Mesendoderm (in vitro differentiated cells): Measurements from ENCODE around the gene KRT34.

ENCODE experiments used
- DNase-seq: peaks from one replicate; pipeline ENCODE4 v3.0.0; 2013
- H2AK5ac ChIP-seq: 2 replicates; pipeline ENCODE4 v1.6.1; 2013; ENCODE audit warnings: low read length, inconsistent platforms
- H2BK120ac ChIP-seq: 2 replicates; pipeline ENCODE4 v1.6.1; 2013; ENCODE audit warnings: low read depth, mild to moderate bottlenecking, low read length, moderate library complexity, mixed read lengths
- H2BK15ac ChIP-seq: replicated peaks from 2 replicates; pipeline ENCODE4 v1.6.1; 2013; ENCODE audit warnings: low read depth, mild to moderate bottlenecking, moderate library complexity
- H2BK5ac ChIP-seq: 2 replicates; pipeline ENCODE4 v1.6.1; 2013; ENCODE audit warnings: low read length, inconsistent platforms
- H3K18ac ChIP-seq: 2 replicates; pipeline ENCODE4 v1.6.1; 2013; ENCODE audit warnings: mild to moderate bottlenecking, low read length, mixed read lengths
- H3K23ac ChIP-seq: one replicate; pipeline ENCODE4 v1.6.1; 2013; ENCODE audit warnings: low read length
- H3K27ac ChIP-seq: 2 replicates; pipeline ENCODE4 v1.5.1; 2013; ENCODE audit warnings: low read depth, mild to moderate bottlenecking, inconsistent platforms, low read length, moderate library complexity
- H3K27me3 ChIP-seq: 2 replicates; pipeline ENCODE4 v1.6.1; 2013; ENCODE audit warnings: low read length, control low read depth, mild to moderate bottlenecking, inconsistent platforms; ENCODE audit not compliant: insufficient read depth, poor library complexity
- H3K36me3 ChIP-seq: 2 replicates; pipeline ENCODE4 v1.6.1; 2013; ENCODE audit warnings: low read length, inconsistent platforms; ENCODE audit not compliant: control insufficient read depth, insufficient read depth
- H3K4ac ChIP-seq: one replicate; pipeline ENCODE4 v1.6.1; 2013; ENCODE audit warnings: low read depth, mild to moderate bottlenecking, low read length, moderate library complexity
- H3K4me1 ChIP-seq: 2 replicates; pipeline ENCODE4 v1.6.1; 2013; ENCODE audit warnings: low read depth, low read length, inconsistent platforms; ENCODE audit not compliant: control insufficient read depth
- H3K4me2 ChIP-seq: 2 replicates; pipeline ENCODE4 v1.6.1; 2013; ENCODE audit warnings: low read length
- H3K4me3 ChIP-seq: 2 replicates; pipeline ENCODE4 v1.5.1; 2013; ENCODE audit warnings: mild to moderate bottlenecking, low read length
- H3K56ac ChIP-seq: one replicate; pipeline ENCODE4 v1.6.1; 2013; ENCODE audit warnings: low read length
- H3K79me1 ChIP-seq: 2 replicates; pipeline ENCODE4 v1.6.1; 2013; ENCODE audit warnings: low read length, inconsistent platforms
- H3K79me2 ChIP-seq: 2 replicates; pipeline ENCODE4 v1.6.1; 2013; ENCODE audit warnings: mild to moderate bottlenecking, low read length; ENCODE audit not compliant: control insufficient read depth, insufficient read depth
- H3K9ac ChIP-seq: 2 replicates; pipeline ENCODE4 v1.6.1; 2013; ENCODE audit warnings: low read length, inconsistent platforms
- H4K5ac ChIP-seq: one replicate; pipeline ENCODE4 v1.6.1; 2013; ENCODE audit warnings: low read length
- H4K8ac ChIP-seq: one replicate; pipeline ENCODE4 v1.6.1; 2013; ENCODE audit warnings: low read depth, mild to moderate bottlenecking, control low read depth, low read length, moderate library complexity
- WGBS: extraction: QIAGEN DNeasy Blood & Tissue Kit; methylation state at CpG from one replicate; pipeline ENCODE4 v1.1.7; 2013; ENCODE audit warnings: low lambda C conversion rate, missing lambda C conversion rate; ENCODE audit not compliant: insufficient coverage; ENCODE audit errors: extremely low coverage; 5-methylcytosine and 5-hydroxymethylcytosine counted together

KRT34 gene

GRCh38 chr17:41369713-41370112 lies 12.4 kb downstream of the KRT34 start, which contains the start of gene KRT33B:
Gene KRT33B, minus strand, starts transcription at chr17:41369813. Its CDS starts 63 bp downstream, at chr17:41369750.
- no peak within 1 kb of the TSS for H3K4me2 ChIP-seq
- H2BK5ac ChIP-seq = no peak within 1 kb of the TSS
- H3K4ac ChIP-seq = no peak within 1 kb of the TSS
- no peak within 1 kb of the TSS for H4K8ac ChIP-seq
- no peak within 1 kb of the TSS for H3K18ac ChIP-seq
- no peak within 1 kb of the TSS for H3K23ac ChIP-seq
- WGBS = no CpG with 5 or more reads among the region's 1 CpG
- no peak within 1 kb of the TSS for H2BK120ac ChIP-seq
- no peak within 1 kb of the TSS for H2BK15ac ChIP-seq
- no peak within 1 kb of the TSS for H3K4me3 ChIP-seq
- H4K5ac ChIP-seq = no peak within 1 kb of the TSS
- no peak within 1 kb of the TSS for H3K9ac ChIP-seq
- H3K56ac ChIP-seq = no peak within 1 kb of the TSS
- H3K36me3 ChIP-seq = no peaks in the 10 kb centered on the region
- no peak within 1 kb of the TSS for H2AK5ac ChIP-seq
- no peak for DNase-seq
- H3K79me2 ChIP-seq = no peaks in the 10 kb centered on the region
- H3K27me3 ChIP-seq = no peaks in the 10 kb centered on the region
- no peak within 1 kb of the TSS for H3K27ac ChIP-seq
- no peaks in the 10 kb centered on the region for H3K79me1 ChIP-seq
- H3K4me1 ChIP-seq = no peaks in the 10 kb centered on the region

- DNase-seq = no peak
- no peaks in the 10 kb centered on the region for H3K79me2 ChIP-seq
- H4K8ac ChIP-seq = no peak overlapping the region
- no peak overlapping the region for H3K4me3 ChIP-seq
- no peak overlapping the region for H2BK15ac ChIP-seq
- no peaks in the 10 kb centered on the region for H3K27me3 ChIP-seq
- no peak overlapping the region for H3K9ac ChIP-seq
- H2BK5ac ChIP-seq = no peak overlapping the region
- no peak overlapping the region for H3K4me2 ChIP-seq
- no peaks in the 10 kb centered on the region for H3K79me1 ChIP-seq
- WGBS = no CpG with 5 or more reads among the region's 2 CpGs
- no peak overlapping the region for H3K23ac ChIP-seq
- H3K36me3 ChIP-seq = no peaks in the 10 kb centered on the region
- no peak overlapping the region for H3K4ac ChIP-seq
- H3K18ac ChIP-seq = no peak overlapping the region
- H3K4me1 ChIP-seq = no peaks in the 10 kb centered on the region
- H2BK120ac ChIP-seq = no peak overlapping the region
- H3K56ac ChIP-seq = no peak overlapping the region
- H4K5ac ChIP-seq = no peak overlapping the region
- H2AK5ac ChIP-seq = no peak overlapping the region
- no peak overlapping the region for H3K27ac ChIP-seq
These were observed 13.1 kb downstream of the KRT34 start for GRCh38 chr17:41369023-41369422.

DNA sequence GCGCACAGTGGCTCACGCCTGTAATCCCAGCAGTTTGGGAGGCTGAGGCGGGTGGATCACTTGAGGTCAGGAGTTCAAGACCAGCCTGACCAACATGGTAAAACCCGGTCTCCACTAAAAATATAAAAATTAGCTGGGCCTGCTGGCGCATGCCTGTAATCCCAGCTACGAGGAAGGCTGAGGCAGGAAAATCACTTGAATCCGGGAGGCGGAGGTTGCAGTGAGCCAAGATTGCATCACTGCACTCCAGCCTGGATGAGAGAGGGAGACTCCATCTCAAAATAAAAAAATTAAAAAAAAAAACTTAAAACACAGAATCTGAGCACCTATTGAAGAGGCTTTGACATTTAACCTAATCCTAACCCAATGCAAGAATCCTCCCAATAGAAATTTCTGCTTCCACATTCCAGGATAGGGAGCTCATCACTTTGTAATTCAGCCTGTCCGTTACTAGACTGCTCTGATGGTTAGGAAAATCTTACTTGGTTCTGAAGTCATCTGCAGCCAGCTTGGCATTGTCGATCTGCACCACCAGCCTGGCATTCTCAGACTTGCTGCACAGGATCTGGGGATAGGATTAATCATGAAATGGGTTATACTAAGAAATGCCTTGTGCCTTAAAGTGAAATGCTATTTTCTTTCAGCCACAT lies 14.6 kb downstream of the KRT34 start:
- H4K8ac ChIP-seq = no peak overlapping the region

DNA sequence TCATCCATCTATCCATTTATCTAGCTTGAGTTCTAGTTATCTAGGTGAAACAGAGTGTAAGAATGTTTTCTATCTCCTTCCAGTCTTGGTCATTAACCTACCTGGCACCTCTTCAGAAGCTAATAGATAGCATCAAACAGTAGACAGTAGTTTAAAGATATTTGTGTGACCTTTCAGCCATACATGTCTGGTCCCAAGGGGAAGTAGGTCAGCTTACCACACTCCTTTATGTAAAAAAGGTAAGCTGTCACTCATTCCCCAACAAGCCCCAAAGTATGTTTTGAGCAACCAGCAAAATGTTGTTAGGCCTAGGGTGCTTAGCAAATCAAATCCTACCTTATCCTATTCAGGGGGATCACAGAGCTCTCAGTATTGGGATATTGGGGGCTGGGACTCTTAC lies 16.0 kb downstream of the KRT34 start:
- no peak overlapping the region for H3K4me2 ChIP-seq
- H3K4ac ChIP-seq = no peak overlapping the region
- H3K18ac ChIP-seq = no peak overlapping the region
- H3K27ac ChIP-seq = no peak overlapping the region
- H2BK15ac ChIP-seq = no peak overlapping the region
- no peak overlapping the region for H3K9ac ChIP-seq
- no peak overlapping the region for H2AK5ac ChIP-seq
- DNase-seq = no peak
- H3K27me3 ChIP-seq = no peaks in the 10 kb centered on the region
- H3K23ac ChIP-seq = no peak overlapping the region
- H4K5ac ChIP-seq = no peak overlapping the region
- no peaks in the 10 kb centered on the region for H3K79me2 ChIP-seq
- no peak overlapping the region for H3K4me3 ChIP-seq
- H4K8ac ChIP-seq = no peak overlapping the region
- no peaks in the 10 kb centered on the region for H3K36me3 ChIP-seq
- no peaks in the 10 kb centered on the region for H3K79me1 ChIP-seq
- no peak overlapping the region for H2BK5ac ChIP-seq
- no peaks in the 10 kb centered on the region for H3K4me1 ChIP-seq
- H2BK120ac ChIP-seq = no peak overlapping the region
- H3K56ac ChIP-seq = no peak overlapping the region

More for the DNA sequence above, 14.6 kb downstream of the KRT34 start:
- Histone ChIP-seq H3K4me2 (no peak overlapping the region), H3K79me1 (no peaks in the 10 kb centered on the region), H3K27me3 (no peaks in the 10 kb centered on the region), H4K5ac (no peak overlapping the region), H3K23ac (no peak overlapping the region), H3K4ac (no peak overlapping the region), H2BK15ac (no peak overlapping the region), H2BK5ac (no peak overlapping the region), H2AK5ac (no peak overlapping the region), H3K27ac (no peak overlapping the region), H3K79me2 (no peaks in the 10 kb centered on the region), H3K56ac (no peak overlapping the region), H3K36me3 (no peaks in the 10 kb centered on the region), H2BK120ac (no peak overlapping the region), H3K18ac (no peak overlapping the region), H3K4me1 (no peaks in the 10 kb centered on the region), H3K9ac (no peak overlapping the region), H3K4me3 (no peak overlapping the region)
- WGBS = no CpG with 5 or more reads among the region's 10 CpGs
- DNase-seq = peak; percentile 60

- H4K5ac ChIP-seq = no peak overlapping the region
- no peak overlapping the region for H3K23ac ChIP-seq
- no CpG with 5 or more reads among the region's 2 CpGs for WGBS
These were observed 18.2 kb downstream of the KRT34 start for GRCh38 chr17:41363881-41364280.

More at GRCh38 chr17:41363881-41364280, 18.2 kb downstream of the KRT34 start:
- DNase-seq = no peak
- H3K36me3 ChIP-seq = no peaks in the 10 kb centered on the region
- H4K8ac ChIP-seq = no peak overlapping the region
- no peak overlapping the region for H2AK5ac ChIP-seq
- no peak overlapping the region for H3K56ac ChIP-seq
- no peak overlapping the region for H2BK5ac ChIP-seq
- no peaks in the 10 kb centered on the region for H3K79me2 ChIP-seq
- no peak overlapping the region for H3K18ac ChIP-seq
- H3K9ac ChIP-seq = no peak overlapping the region
- no peaks in the 10 kb centered on the region for H3K27me3 ChIP-seq
- H3K4me2 ChIP-seq = no peak overlapping the region
- no peak overlapping the region for H3K4ac ChIP-seq
- no peak overlapping the region for H3K27ac ChIP-seq
- H3K4me3 ChIP-seq = no peak overlapping the region
- no peaks in the 10 kb centered on the region for H3K79me1 ChIP-seq
- no peak overlapping the region for H2BK15ac ChIP-seq
- H3K4me1 ChIP-seq = no peaks in the 10 kb centered on the region
- no peak overlapping the region for H2BK120ac ChIP-seq
